Stimulated activated CD4-positive, alpha-beta T cell treated with anti-CD3 and anti-CD28 coated beads, Interleukin-2, amount 100 ng/mL, for 48 hours (primary cell): ENCODE data around the gene LMNB1.
"Not testable (repeated sequence)": the region's sequence is repeated elsewhere in the genome, so short reads cannot be mapped to it uniquely, and the experiment has no call there.

Source experiments
- DNase-seq, 2 donors: peaks; one replicate each; pipeline ENCODE4 v3.0.0-alpha.2; 2020

The LMNB1 gene

DNA sequence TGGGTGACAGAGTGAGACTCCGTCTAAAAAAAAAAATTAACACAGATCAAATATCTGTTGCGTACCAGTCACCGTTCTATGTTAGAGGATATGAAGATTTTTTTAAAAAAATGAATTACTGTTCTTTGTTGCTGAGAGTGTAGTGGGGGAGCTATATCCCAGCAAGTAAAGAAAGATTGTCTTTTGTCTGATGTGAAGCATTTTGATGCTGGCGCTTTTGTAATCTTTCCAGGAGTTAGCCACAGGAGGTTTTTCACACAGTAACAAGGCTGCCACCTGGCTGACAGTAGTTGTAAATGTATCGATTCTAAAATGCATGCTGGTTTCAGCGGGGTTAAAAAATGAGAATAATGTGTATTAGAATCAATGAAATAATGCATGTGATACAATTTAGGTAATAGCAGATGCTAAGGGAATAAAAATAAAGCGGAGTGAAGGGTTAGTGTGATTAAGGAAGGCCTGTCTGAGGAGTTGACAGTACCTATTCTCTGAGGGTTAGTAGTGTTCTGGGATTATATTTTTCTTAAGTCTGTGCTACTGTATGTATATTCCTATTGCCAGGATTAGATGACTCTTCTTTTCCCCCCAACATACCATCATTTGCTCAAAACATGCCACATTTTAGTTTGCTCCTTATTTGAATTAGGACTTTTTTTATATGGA is 3.4 kb downstream of the LMNB1 start:
- DNase-seq, result peak in 1 of 2 donors; percentile 31

- DNase-seq, result not testable (repeated sequence)
Measured at GRCh38 chr5:126788409-126788808, 11.5 kb downstream of the LMNB1 start.

DNA sequence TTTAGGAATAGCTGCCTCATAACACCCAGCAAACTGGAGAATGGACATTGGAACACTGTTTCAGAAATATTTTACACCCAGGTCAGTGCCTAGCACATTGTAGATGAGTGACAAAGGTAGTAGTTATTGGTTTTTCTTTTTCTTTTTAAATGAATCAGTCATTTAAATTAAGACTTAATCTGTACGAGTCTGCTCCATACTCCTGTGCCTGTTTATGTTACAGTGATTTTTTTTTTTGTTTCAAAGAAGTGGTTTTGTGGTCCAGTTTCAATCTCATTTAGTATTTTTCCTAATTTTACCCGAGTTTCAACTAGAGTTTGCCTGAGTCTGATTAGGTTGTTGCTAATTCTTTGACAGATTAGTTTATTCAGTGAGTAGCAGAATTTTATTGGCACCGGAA is 16.2 kb downstream of the LMNB1 start:
- DNase-seq, result no peak

DNA sequence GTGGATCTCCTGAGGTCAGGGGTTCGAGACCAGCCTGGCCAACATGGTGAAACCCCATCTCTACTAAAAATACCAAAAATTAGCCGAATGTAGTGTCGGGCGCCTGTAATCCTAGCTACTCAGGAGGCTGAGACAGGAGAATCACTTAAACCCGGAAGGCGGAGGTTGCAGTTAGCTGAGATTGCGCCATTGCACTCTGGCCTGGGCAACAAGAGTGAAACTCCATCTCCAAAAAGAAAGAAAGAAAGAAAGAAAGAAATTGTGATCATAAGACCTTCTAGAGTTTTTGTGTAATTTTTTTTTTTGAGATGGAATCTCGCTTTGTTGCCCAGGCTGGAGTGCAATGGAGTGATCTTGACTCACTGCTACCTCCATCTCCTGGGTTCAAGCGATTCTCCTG is 16.7 kb downstream of the LMNB1 start:
- DNase-seq, result not testable (repeated sequence)

DNA sequence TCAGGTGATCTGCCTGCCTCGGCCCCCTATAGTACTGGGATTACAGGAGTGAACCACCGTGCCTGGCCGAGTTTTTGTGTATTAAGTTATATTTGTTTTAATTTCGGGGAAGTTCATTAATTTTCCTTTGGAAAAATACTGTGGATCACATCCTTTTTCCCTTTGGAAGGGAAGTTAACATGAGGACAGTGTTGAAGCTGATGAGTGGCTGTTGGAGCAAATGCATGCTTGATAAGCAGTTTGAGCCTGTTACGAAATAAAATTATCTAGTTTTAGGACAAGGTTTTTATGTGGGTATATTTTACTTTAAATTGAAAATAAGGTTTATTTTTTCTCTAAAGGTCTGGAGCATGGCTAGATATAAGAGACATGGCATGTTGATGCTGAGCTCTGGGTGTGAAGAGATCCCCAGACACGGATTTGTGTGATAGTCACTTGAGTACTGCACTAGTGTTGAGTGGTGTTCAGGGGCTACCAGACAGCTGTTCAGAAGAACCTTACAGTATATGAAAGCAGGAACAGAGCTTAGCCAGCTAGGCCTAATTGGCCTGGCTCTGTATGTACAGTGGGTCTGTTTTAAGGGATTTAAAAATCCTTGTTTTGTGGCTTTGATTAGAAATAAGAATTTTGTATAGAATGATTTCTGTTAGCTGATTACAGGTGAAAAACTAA is 17.4 kb downstream of the LMNB1 start:
- DNase-seq, result no peak

- DNase-seq, result no peak
Measured at GRCh38 chr5:126799780-126800179, 22.8 kb downstream of the LMNB1 start.

DNA sequence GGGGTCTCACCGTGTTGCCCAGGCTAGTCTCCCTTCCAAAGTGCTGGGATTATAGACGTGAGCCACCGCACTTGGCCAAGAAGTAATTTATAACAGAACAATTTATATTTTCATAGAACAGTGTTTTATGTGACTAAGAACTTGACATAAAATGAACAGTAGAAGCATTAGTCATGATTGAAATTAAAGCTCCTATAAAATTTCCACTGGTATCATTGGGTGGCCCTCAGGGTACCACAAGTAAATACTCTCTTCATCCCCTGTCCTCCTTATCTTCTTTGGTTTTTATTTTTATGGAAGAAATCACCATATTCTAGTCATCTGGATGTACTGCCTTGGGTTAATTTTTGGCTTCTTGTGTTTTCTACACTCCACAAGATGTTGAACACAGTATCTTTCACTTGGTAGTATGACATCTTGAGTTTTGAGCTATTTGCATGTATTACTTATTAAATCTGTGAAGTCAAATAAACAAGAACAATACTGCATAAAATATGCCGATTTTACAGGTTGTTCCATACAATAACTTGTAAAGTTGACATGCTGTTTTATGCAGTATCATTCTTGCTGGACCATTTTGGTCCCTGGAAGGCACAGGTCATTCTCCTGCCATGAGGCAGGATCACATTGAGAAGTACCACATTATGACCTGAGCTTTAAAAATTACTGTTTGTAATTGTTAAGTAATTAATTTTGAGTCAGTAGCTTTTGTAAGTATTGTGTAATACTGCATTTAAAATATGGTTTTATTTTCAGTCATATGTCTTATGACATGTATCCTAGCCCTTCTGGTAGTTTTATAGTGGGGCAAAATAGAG is 24.4 kb downstream of the LMNB1 start:
- DNase-seq, result no peak

DNA sequence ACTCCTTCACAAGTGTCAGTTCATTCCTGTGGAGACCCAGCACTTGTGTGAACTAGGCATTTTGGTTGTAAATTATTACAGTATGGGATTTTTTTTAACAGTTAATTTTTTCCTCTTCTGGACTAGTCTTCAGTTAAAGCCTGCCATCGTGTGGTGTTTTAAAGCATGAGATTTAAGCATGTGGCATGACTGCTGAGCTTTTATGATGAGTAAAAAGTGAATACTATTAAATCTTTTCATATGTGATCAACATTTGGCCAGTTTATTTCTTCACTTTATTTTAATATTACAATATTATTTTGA is 25.0 kb downstream of the LMNB1 start:
- no peak for DNase-seq

DNA sequence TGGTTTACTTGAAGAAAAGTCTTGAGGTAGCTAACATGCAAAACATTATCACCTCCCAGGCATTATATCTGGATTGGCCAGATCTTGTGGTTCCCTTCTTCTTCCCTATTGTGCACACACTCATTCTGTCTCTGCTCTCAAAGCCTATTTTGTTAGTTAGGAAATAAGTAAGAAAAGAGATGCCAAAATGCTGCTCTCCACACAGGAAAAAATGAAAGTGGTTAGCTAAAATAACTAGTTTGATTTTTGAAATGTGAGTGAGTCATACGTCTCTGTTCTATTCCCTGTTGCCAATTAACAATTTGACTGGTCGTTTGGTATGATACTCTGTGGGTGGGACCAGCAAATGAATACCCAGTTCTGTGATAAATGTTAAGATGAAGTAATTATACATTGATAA is 28.1 kb downstream of the LMNB1 start:
- no peak for DNase-seq

- DNase-seq, result no peak
Measured at GRCh38 chr5:126808521-126808988, 31.6 kb downstream of the LMNB1 start.

- DNase-seq, result no peak
Measured at GRCh38 chr5:126809916-126810315, 33.0 kb downstream of the LMNB1 start.

DNA sequence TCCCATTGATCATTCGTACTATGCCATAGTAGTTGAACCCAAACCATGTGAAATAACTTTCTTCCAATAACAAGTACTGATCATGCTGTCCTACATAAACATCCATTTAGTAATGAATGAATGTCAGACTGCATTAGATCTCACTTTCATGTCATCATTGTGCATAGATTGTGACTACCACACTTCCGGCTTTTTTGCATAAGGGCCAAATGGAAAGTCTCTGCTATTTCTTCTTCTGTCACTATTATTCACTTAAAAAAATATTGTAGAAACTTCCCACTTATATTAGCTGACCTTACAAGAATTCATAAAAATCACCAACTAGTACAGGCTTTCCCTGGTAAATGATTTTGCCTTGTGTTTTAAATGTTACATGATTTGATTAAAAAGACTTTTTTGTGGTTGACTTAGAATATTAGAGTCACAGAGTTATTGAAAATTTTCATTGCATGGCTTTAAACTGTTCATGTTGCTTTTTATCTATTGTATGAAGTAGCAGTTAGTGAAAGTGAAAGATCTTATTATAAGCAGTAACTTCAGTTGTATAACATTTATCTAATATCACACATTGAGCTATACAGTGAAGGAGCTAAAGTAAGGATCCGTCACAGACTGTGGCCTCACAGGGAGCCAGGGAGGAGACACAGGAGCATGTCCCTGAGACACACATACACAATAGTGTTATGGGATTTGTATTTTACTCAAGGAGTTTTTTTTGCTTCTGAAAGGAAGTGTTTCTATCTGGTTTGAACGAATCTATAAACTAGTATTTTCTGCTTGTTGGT is 33.9 kb downstream of the LMNB1 start:
- DNase-seq, result no peak

- peak; percentile 19 to 20 for DNase-seq
Measured at GRCh38 chr5:126811515-126812198, 34.7 kb downstream of the LMNB1 start.

- no peak for DNase-seq
Measured at GRCh38 chr5:126812199-126812570, 35.2 kb downstream of the LMNB1 start.

GRCh38 chr5:126813799-126814198 is 36.9 kb downstream of the LMNB1 start:
- not testable (repeated sequence) for DNase-seq

GRCh38 chr5:126814721-126815404 is 37.9 kb downstream of the LMNB1 start:
- no peak for DNase-seq

DNA sequence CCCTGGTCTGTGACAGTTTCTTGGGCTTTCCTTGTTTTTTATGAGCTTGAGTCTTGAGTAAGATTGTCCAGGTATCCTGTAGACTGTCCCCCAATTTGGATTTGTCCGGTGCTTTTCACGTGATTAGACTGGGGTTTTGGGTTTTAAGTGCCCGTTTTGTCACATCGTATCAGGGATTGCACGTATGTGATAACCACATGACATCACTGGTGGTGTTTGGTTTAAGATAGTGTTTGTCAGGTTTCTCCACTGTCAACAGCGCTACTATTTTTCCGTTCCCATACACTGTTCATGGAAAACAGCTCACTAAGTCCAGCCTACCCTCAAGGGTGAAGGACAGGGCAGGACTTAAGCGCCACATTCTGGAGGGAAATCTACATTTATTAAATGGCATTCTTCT is 39.7 kb downstream of the LMNB1 start:
- DNase-seq, result no peak

GRCh38 chr5:126818736-126819135 is 41.8 kb downstream of the LMNB1 start:
- no peak for DNase-seq

GRCh38 chr5:126819253-126819652 is 42.3 kb downstream of the LMNB1 start:
- DNase-seq, result no peak

- no peak for DNase-seq
Measured at GRCh38 chr5:126826619-126827215, 49.8 kb downstream of the LMNB1 start.

DNA sequence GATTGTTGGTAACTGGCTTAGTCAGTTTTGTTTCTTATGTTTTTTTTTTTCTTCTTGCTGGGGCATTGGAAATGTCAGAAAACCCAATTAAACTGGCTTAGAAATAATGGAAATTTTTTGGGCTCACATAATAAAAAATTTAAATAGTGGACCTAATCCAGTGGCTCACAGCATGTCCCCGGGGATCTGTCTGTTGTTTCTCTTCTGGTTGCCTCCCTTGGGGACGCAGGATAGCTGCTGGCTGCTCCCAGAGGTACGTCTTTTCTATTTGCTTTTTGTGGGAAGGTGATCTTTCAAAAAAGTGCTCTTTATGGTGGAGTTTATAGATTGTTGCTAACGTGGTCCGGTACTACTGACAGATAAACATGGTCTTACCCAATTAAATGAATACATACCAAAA is 52.2 kb downstream of the LMNB1 start:
- no peak for DNase-seq

DNA sequence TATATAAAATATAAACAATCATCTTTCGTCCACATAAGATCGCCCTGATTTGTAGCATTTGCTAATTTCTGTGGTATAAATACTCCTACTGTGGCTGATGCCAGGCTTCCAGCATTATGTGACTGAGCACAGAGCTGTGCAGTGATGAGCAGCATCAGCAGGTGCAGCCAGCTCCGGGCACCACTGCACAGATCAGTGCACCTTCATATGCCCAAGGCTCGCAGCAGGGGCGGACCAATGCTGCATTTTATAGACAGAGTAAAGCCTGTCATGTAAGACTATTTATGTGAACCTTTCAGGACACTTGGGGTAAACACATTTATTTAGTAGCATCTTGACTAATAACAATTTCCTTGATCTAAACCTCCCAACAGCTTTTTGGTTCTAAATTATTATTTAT is 53.1 kb downstream of the LMNB1 start:
- no peak for DNase-seq
